IPS DF 4.7 (cell line): ENCODE data around the gene ZNF133.
"Not testable (repeated sequence)": the region's sequence is repeated elsewhere in the genome, so short reads cannot be mapped to it uniquely, and the experiment has no call there.

Experiments used
- DNase-seq: peaks from one replicate; pipeline ENCODE4 v3.0.0-alpha.2; 2013; ENCODE audit warnings: low spot score; ENCODE audit errors: extremely low read depth

The ZNF133 gene

GRCh38 chr20:18284805-18285533 is 3.4 kb upstream of the ZNF133 start:
- no peak for DNase-seq

DNA sequence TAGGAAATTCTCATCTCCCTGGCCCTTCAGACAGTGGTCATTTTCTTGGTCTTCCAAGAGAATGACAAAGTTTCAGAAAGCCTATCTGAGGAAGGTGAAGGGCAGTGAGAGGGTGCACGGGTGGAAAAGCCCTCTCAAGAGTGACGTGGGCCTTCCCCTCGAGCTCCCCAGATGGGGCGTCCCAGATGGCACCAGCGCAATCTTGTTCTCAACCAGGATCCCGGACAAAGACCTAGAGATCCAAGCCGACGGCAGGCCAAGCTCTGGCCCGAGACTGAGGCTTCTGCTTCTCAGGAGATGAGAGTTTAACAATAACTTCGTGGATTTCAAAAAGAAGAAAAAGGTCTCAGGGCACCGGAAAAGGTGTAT is 797 bp upstream of the ZNF133 start:
- no peak for DNase-seq

- no peak for DNase-seq
Measured at GRCh38 chr20:18288749-18289267, 481 bp downstream of the ZNF133 start.

DNA sequence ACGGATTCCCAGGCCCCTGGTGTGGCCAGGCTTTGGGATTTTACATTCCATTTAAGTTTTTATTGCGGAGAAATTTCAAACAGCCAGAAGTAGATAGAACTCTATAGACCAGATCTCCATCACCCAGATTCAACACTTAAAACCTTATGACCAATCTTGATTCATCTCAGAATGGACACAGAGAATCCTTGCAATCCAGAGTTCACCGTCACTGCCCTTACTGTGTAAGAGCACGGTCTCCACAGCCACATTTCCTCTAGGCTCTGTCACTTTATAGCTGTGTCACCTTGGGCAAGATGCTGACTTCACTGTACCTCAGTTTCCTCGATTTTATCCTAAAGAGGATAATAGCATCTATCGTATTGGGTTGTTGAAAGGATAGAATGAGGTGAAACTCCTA is 979 bp downstream of the ZNF133 start:
- DNase-seq, result no peak

DNA sequence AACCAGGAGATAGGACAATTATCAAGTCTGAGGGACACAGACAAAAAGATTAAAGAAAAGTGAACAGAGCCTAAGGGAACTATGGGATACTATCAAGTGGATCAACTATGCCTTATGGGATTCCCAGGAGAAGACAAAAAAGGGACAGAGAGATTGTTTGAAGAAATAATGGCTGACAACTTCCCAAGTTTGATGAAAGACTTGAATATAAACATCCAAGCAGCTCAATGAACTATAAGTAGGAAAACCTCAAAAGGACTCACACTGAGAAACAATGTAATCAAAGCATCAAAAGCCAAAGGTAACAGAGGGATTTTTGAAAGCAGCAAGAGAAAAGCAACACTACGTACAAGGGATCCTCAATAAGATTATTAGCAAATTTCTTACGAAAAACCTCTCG is 11.0 kb downstream of the ZNF133 start:
- DNase-seq, result no peak

- DNase-seq, result no peak
Measured at GRCh38 chr20:18304618-18305017, 16.3 kb downstream of the ZNF133 start.

DNA sequence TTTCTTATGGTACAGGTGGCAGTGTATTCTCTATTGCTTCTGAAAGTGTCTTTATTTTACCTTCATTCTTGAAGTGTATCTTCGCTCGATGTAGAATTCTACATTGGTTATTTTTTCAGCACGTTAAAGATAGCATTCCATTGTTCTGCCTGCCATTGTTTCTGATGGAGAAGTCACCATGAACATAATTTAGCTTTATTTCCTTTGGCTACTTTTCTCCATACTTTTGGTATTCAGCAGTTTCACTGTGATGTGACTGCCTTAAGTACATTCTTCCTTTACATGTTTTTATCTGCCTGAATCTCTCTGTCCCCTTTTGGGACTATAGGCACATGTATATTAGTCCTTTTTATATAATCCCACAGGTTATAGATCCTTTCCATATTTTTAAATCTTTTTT is 19.0 kb downstream of the ZNF133 start:
- no peak for DNase-seq

GRCh38 chr20:18310051-18310450 is 21.7 kb downstream of the ZNF133 start:
- no peak for DNase-seq

GRCh38 chr20:18310592-18310991 is 22.3 kb downstream of the ZNF133 start:
- DNase-seq, result no peak

GRCh38 chr20:18312723-18313122 is 24.4 kb downstream of the ZNF133 start:
- DNase-seq, result no peak

DNA sequence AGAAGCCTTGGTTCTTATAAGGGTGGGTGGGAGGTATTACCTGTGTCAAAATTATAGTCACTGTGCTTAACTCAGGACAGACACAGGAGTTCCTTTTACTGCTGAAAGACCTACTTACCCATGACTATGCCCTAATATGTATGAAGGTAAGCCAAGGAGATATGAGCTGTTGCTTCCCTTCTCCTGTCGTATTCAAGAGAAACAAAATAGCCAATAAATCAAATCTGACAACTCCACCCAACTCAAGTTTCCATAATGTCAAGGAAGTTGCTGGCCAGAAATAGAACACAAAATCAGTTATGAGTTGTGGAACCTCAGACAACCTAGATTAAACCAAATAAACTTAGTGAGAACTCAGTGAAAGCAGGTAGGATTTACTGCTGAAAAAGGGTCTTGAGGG is 25.1 kb downstream of the ZNF133 start:
- DNase-seq, result no peak

DNA sequence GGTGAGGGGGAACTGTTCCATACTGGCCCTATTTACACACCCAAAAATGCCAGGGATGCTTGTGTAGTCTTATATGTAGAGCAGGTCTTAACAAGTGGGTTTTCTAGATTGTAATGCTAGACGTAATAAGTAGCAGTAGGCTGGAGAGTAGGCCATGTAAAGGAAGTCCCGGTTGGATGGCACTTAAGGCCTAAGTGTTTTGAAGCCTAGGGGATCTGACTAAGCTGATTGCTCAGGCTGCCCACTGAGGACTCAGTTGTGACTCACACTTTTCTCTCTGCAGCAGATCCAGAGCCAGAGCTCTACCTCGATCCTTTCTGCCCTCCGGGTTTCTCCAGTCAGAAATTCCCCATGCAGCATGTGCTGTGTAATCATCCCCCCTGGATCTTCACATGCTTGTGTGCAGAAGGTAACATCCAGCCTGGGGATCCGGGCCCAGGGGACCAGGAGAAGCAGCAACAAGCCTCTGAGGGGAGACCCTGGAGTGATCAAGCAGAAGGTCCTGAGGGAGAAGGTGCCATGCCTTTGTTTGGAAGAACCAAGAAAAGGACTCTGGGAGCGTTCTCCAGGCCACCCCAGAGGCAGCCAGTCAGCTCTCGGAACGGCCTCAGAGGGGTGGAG is 26.6 kb downstream of the ZNF133 start:
- DNase-seq, result no peak

DNA sequence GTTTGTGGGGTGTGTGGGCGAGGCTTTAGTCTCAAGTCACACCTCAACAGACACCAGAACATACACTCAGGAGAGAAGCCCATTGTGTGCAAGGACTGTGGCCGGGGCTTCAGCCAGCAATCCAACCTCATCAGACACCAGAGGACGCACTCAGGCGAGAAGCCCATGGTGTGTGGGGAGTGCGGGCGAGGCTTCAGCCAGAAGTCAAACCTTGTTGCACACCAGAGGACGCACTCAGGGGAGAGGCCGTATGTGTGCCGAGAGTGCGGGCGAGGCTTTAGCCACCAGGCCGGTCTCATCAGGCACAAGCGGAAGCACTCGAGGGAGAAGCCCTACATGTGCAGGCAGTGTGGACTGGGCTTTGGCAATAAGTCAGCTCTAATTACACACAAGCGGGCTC is 27.8 kb downstream of the ZNF133 start:
- DNase-seq, result no peak

DNA sequence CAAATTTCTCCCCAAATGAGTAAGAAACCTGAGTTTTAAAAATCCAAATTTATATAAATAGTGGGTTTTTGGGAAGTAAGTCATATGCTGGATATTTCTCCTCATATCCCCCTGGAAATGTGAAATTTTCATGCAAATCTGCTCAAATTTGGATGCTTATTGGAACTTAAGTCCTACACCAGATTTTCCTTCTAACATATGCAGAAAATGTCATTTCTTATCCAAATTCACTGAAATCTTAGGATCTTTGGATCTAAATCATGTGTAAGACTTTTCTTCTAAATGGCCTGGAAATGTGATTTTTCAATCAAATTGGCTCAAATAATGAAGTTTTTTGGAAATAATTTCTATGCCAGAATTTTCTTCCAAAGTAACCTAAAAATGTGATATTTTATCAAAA is 33.0 kb downstream of the ZNF133 start:
- no peak for DNase-seq

DNA sequence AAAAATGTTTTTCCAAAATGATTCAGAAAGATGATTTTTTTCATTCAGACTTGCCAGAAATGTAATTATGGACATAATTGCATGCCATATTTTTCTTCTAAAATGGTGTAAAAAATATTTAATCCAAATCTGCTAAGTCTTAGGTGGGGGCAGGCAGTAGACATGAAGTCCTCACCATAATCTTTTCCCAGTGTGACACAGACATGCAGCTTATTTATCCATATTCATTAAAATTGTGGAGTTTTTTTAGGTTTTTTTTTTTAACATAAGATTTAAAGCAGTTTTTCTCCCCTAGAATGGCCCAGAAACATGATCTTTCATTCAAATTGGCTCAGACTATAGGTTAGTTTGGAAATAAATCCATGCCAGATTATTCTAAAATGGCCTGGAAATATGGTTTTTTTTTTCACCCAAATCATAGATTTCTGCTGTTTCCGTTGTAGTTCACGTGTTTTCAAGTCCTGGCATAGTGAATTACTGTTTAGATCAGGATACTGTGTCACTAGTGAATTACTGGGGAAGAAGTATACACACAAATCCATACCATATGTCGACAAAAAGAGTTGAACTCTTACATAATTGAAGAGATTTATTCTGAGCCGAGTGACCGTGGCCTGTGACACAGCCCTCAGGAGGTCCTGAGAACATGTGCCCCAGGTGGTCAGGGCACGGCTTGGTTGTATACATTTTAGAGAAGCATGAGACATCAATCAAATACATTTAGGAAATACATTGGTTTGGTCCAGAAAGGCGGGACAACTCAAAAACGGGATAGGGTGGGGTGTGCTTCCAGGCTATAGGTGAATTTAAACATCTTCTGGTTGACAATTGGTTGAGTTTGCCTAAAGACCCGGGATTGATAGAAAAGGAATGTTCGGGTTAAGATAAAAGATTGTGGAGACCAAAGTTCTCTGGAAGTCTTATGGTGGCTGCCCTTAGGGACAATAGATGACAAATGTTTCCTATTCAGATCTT is 33.9 kb downstream of the ZNF133 start:
- no peak for DNase-seq

- DNase-seq, result no peak
Measured at GRCh38 chr20:18323705-18324104, 35.4 kb downstream of the ZNF133 start.

DNA sequence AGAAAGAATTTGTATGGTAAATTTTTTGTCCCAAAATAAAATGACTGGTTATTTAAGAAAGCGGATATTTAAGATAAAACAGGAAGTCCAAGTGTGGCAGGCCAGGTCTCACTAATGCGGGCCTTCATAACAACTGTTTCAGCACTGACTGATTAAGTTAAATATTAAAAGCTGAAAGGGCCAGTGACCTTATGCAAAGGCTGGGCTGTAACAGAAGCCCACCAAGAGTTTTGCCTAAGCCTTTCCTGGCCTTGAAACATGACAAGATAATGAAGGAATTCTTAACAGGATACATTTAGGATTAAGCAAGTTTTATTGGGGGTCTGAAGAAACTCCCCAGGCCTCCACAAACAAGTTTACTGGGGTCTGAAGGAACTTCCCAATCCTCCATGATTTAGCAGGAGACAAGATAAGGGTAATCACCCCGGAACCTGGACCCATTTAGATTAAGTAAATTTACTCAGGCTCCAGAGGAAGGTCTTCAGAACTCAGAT is 36.3 kb downstream of the ZNF133 start:
- no peak for DNase-seq

GRCh38 chr20:18326990-18327389 is 38.7 kb downstream of the ZNF133 start:
- DNase-seq, result no peak

DNA sequence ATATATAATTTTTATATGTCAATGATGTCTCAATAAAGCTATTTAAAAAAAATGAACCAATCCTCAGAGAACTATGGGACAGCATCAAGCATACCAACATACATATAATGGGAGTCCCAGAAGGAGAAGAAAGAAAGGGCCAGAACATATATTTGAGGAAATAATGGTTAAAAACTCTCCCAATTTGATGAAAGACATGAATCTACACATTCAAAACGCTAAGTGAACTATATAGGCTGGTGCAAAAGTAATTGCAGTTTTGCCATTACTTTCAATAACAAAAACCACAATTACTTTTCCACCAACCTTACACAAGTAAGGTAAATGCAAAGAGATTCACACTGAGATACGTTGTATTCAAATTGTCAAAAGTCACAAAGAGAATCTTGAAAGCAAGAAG is 43.4 kb downstream of the ZNF133 start:
- DNase-seq, result no peak

- not testable (repeated sequence) for DNase-seq
Measured at GRCh38 chr20:18349749-18350148, 61.4 kb downstream of the ZNF133 start.

DNA sequence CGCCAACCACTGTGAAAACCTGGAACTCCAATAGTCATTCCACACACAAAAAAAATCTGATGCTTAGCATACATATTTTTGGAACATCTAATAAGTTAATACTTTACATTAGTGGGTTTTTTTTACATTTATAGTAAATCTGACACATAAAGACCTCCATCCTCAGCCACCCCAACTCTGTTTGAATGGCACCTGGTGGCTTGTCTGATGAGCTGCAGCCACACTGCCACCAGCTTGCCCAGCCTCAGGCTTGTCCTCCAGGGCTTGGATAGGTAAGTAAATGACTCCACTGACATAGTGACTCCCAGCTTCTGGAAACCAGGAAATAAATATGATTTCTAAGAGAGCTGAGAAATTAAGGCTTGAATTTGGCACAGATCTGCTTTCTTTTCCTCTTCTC is 71.5 kb downstream of the ZNF133 start:
- no peak for DNase-seq

DNA sequence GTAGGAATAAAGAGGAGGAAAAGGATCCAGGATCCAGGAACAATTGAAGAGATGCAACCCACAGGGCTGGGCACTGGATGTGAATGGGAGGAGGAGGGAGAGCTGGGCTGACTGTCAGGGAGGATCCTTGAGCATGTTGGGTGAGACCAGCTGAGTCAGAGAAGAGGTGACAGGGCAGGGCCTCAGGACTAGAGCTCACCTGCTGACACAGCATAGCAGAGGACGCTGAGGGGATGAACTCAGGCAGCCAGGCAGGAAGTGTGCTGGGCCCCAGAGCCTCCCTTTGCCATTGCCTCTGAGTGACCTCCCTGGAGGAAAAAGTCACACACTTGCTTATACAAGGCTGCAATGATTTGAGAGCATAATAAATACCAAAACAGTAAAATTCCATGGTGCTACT is 72.3 kb downstream of the ZNF133 start:
- DNase-seq, result no peak
